Measurements from ENCODE around the gene DIP2C. TPM values are rescaled to one million over a fixed set of nuclear protein-coding genes. Genes with fewer than 3 reads are reported as not detected.

Gene DIP2C
- total and polyA plus RNA-seq, 3 donors from 2014 or later: 14.9 to 43.4 (median 30.1) TPM

DNA sequence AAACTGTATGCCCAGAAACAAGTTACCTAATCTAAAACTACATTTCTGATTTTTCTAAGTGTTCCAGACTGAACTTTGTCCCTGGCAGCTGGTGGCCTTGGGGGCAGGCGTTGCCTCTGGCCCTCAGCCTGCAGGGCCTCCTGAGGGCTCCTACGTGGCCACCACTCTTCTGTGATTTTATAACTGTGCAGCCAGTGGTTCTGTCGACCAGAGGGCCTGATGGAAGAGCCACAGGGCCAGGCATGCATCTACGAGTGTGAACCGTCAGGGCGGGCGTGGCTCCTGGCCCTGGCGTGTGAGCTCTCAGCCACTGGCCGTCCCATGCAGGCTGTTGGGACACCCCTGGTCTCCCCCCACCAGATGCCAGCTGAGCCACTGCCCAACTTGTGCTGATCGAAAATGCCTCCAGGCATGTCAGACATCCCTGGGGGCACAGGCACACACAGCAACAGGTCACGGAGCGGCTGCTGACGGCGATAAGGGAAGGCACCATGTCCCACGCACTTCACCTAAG is 380.8 kb downstream of the DIP2C start:
- no peak for DNase-seq
- Histone ChIP-seq H3K4me1 (peaks cover 15% of the 10 kb centered on the region), H3K36me3 (ENCODE audit: low read depth, missing control alignments) (no peaks in the 10 kb centered on the region), H3K27me3 (no peaks in the 10 kb centered on the region), H3K9me3 (no peaks in the 10 kb centered on the region), H3K4me3 (no peak overlapping the region), H3K27ac (no peak overlapping the region)
- WGBS, 2 donors: 75 to 76% methylated on average over 8 to 15 of the region's 15 CpGs
- intact Hi-C loops (cut with DNase I; ENCODE audit: low total_unique reads): no loop called here
- no peak for TF ChIP-seq POLR2A (IDR thresholded peaks at IDR 0.05)
- TF ChIP-seq, protein P1, sequence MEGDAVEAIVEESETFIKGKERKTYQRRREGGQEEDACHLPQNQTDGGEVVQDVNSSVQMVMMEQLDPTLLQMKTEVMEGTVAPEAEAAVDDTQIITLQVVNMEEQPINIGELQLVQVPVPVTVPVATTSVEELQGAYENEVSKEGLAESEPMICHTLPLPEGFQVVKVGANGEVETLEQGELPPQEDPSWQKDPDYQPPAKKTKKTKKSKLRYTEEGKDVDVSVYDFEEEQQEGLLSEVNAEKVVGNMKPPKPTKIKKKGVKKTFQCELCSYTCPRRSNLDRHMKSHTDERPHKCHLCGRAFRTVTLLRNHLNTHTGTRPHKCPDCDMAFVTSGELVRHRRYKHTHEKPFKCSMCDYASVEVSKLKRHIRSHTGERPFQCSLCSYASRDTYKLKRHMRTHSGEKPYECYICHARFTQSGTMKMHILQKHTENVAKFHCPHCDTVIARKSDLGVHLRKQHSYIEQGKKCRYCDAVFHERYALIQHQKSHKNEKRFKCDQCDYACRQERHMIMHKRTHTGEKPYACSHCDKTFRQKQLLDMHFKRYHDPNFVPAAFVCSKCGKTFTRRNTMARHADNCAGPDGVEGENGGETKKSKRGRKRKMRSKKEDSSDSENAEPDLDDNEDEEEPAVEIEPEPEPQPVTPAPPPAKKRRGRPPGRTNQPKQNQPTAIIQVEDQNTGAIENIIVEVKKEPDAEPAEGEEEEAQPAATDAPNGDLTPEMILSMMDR (IDR thresholded peaks at IDR 0.05): no peak

DNA sequence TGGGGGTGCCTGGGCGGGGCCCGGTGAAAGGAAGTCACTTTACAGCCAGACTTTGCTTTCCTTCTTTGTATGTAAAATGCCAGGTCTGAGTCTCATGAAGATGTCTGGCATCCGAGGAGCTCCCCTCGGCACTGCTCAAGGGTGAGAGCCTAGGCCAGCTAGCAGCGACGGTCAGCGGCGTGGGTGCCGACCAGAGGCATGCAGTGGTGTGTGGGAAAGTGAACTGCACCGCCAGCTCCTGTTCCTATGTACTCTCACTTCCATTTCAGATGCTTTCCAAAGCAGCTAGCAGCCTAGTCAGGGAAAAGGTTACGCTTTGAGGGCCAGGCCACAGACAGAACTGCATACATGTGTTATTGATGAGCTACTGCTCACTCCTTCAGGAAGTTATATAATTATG is 381.4 kb downstream of the DIP2C start:
- H3K27ac ChIP-seq: no peak overlapping the region
- H3K36me3 ChIP-seq (ENCODE audit: low read depth, missing control alignments): no peaks in the 10 kb centered on the region

DNA sequence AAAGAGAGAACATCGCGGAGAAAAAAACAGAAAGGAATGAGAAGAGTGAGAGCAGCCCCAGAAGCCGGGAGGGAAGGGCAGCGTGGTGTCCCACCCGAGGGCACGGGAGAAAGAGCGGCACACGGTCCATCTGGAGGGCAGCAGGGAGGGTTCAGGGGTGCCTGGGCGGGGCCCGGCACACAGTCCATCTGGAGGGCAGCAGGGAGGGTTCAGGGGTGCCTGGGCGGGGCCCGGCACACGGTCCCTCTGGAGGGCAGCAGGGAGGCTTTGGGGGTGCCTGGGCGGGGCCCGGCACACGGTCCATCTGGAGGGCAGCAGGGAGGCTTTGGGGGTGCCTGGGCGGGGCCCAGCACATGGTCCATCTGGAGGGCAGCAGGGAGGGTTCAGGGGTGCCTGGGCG is 381.8 kb downstream of the DIP2C start:
- intact Hi-C loops (cut with DNase I; ENCODE audit: low total_unique reads): no loop called here
- TF ChIP-seq, protein P1 (IDR thresholded peaks at IDR 0.05): no peak
- no peak for TF ChIP-seq POLR2A (IDR thresholded peaks at IDR 0.05)
- H3K27me3 ChIP-seq: no peaks in the 10 kb centered on the region
- DNase-seq: no peak
- no peaks in the 10 kb centered on the region for H3K9me3 ChIP-seq
- WGBS, 2 donors: 87 to 93% methylated on average over 14 to 18 of the region's 18 CpGs
- H3K27ac ChIP-seq: no peak overlapping the region
- H3K36me3 ChIP-seq (ENCODE audit: low read depth, missing control alignments): no peaks in the 10 kb centered on the region
- peaks cover 15% of the 10 kb centered on the region for H3K4me1 ChIP-seq
- H3K4me3 ChIP-seq: no peak overlapping the region

More for the DNA sequence above, 381.4 kb downstream of the DIP2C start:
- Histone ChIP-seq H3K4me3 (no peak overlapping the region), H3K9me3 (no peaks in the 10 kb centered on the region), H3K27me3 (no peaks in the 10 kb centered on the region), H3K4me1 (peaks cover 15% of the 10 kb centered on the region)
- no peak for DNase-seq
- TF ChIP-seq, protein P1 (IDR thresholded peaks at IDR 0.05): no peak
- TF ChIP-seq POLR2A (IDR thresholded peaks at IDR 0.05): no peak
- intact Hi-C loops (cut with DNase I; ENCODE audit: low total_unique reads): no loop called here
- 72 to 77% methylated on average over 11 of the region's 11 CpGs for WGBS, 2 donors

DNA sequence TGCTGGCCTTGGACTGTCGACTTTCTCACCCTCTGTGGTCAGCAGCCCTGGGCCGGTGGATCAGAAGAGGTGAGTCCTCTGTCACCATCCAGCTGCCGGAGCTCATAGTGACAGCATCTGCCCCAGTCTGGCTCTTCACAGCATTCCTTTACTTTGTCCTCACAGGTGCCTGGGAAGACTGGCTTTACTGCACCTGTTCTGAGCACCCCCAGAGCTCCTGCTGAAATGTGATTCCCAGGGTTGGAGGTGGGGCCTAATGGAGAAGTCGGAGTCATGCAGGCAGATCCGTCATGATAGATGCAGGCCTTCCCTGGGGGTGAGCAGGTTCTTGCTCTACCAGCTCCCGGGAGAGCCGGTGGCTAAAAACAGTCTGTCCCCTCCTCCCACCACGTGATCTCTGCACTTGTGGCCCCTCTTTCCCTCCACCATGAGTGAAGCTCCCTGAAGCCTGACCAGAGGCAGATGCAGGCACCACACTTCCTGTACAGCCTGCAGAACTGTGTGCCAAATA is 382.7 kb downstream of the DIP2C start:
- no peaks in the 10 kb centered on the region for H3K27me3 ChIP-seq
- H3K36me3 ChIP-seq (ENCODE audit: low read depth, missing control alignments): no peaks in the 10 kb centered on the region
- 71 to 81% methylated on average over 8 of the region's 8 CpGs for WGBS, 2 donors
- peaks cover 15% of the 10 kb centered on the region for H3K4me1 ChIP-seq
- DNase-seq: no peak
- intact Hi-C loops (cut with DNase I; ENCODE audit: low total_unique reads): no loop called here
- no peaks in the 10 kb centered on the region for H3K9me3 ChIP-seq
- H3K4me3 ChIP-seq: no peak overlapping the region
- TF ChIP-seq, protein P1 (IDR thresholded peaks at IDR 0.05): no peak
- H3K27ac ChIP-seq: no peak overlapping the region

DNA sequence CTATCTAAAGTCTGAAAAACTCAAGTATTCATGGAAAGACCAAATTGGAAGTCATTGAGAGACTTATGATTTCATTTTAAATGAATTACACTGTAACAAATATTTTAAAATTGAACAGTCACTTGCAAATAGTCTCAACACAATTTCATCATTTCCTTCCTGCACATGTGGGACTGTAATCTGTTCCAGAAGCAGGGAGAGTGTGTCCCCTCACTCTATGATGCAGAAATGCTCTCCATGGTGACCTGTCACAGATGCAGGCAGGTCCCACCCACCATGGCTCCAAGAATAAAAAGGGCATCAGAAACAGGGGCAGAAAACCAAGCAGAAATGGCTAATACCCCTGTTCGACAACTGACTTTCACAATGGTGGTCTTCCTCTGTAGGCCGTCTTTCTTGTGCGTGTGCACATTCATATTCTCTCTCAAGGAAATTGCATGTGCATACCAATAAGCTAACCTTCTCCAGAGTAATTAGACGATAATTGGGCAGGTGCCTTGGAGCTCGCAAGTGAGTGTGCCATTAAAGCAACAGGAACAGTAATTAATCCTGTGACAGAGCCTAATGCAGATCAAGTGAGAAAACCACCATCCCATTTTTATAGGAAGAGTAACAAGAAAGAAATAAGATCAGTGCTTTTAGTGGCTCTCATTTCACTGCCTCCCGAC is 383.3 kb downstream of the DIP2C start:
- no peak for TF ChIP-seq POLR2A (IDR thresholded peaks at IDR 0.05)
- TF ChIP-seq, protein P1 (IDR thresholded peaks at IDR 0.05): no peak
- Histone ChIP-seq H3K4me1 (peaks cover 15% of the 10 kb centered on the region), H3K9me3 (no peaks in the 10 kb centered on the region), H3K27me3 (no peaks in the 10 kb centered on the region), H3K4me3 (no peak overlapping the region), H3K27ac (no peak overlapping the region), H3K36me3 (ENCODE audit: low read depth, missing control alignments) (no peaks in the 10 kb centered on the region)
- intact Hi-C loops (cut with DNase I; ENCODE audit: low total_unique reads): no loop called here
- 83 to 88% methylated on average over 6 of the region's 6 CpGs for WGBS, 2 donors
- DNase-seq: no peak

All from testis (tissue), 3 donors.